ENCODE data around the gene VPS37B.

VPS37B gene

GRCh38 chr12:122928404-122929147 is 32.7 kb upstream of the VPS37B start:
- no peak for TF ChIP-seq CTCF (IDR thresholded peaks at IDR 0.05; ENCODE audit: low read depth, low read length, missing control alignments)
- no peak overlapping the region for H3K4me3 ChIP-seq (replicated peaks; ENCODE audit: low read depth, low read length)
- no peak for DNase-seq (ENCODE audit: extremely low read depth, low read depth)

DNA sequence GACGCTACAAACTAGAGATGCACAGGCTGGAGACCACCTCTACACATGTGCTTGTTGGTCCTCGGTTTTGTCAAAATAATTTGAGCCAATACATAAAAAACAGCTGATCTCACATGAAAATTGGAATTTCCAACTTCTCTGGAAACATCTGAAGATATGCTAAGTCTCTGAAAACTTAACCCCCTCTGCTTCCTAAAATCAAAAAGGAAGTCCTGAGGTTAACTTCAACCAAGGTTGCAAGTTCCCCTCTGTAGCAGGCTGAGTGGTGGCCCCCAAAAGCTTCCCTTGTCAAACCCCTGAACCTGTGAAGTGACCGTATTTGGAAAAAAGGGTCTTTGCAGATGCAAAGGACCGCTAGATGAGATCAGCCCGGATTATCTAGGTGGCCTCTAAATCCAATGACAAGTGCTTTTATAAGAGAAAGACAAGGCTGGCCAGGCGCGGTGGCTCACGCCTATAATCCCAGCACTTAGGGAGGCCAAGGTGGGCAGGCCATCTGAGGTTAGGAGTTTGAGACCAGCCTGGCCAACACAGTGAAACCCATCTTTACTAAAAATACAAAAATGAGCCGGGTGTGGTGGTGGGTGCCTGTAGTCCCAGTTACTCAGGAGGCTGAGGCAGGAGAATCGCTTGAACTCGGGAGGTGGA is 32.0 kb upstream of the VPS37B start:
- DNase-seq (ENCODE audit: extremely low read depth, low read depth), result no peak
- H3K4me3 ChIP-seq (replicated peaks; ENCODE audit: low read depth, low read length), result no peak overlapping the region
- TF ChIP-seq CTCF (IDR thresholded peaks at IDR 0.05; ENCODE audit: low read depth, low read length, missing control alignments), result no peak

GRCh38 chr12:122921917-122922316 is 26.0 kb upstream of the VPS37B start:
- no peak for DNase-seq (ENCODE audit: extremely low read depth, low read depth)
- TF ChIP-seq CTCF (IDR thresholded peaks at IDR 0.05; ENCODE audit: low read depth, low read length, missing control alignments), result no peak
- no peak overlapping the region for H3K4me3 ChIP-seq (replicated peaks; ENCODE audit: low read depth, low read length)

DNA sequence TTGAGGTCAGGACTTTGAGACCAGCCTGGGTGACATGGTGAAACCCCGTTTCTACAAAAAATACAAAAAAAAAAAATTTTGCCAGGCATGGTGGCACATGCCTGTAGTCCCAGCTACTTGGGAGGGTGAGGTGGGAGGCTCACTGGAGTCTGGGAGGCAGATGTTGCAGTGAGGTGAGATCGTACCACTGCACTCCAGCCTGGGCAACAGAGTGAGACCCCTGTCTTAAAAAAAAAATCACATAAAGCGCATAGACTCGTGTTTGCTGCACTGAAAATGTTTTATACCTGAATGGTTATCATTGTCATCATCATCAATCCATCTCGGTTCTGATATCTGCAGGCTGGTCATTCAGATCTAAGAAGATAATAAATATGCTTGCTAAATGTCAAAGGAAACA is 24.8 kb upstream of the VPS37B start:
- H3K4me3 ChIP-seq (replicated peaks; ENCODE audit: low read depth, low read length), result no peak overlapping the region
- DNase-seq (ENCODE audit: extremely low read depth, low read depth), result no peak
- TF ChIP-seq CTCF (IDR thresholded peaks at IDR 0.05; ENCODE audit: low read depth, low read length, missing control alignments), result no peak

GRCh38 chr12:122918827-122919226 is 22.9 kb upstream of the VPS37B start:
- no peak overlapping the region for H3K4me3 ChIP-seq (replicated peaks; ENCODE audit: low read depth, low read length)
- TF ChIP-seq CTCF (IDR thresholded peaks at IDR 0.05; ENCODE audit: low read depth, low read length, missing control alignments), result no peak
- no peak for DNase-seq (ENCODE audit: extremely low read depth, low read depth)

DNA sequence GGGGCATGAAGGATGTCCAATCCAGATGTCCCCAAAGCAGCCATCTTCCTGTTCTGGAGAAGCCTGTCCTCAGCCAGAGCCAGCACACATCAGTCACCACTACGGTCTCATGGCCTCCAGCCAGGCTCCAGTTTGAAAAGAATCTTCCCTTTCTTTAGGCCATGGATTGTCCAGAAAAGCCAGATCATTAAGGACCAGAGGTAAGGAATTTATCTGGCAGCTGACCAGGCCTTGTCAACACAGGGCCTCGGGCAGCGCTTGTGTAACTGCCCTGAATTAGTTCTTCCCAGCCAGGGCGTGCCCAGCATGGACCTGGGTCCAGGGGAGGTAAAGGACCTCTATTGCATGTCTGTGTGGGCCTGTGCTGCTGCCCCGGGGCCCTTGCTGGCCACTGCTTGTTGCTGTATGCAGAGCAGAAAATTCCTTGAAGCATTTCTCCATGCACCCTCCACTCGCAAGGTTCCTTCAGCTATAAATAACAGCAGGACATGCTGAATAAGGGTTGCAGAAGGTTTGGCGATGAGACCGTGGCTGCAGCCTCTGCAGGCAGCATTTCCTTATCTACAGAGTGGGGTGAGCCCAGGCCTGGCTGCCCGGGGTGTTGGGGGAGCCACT is 21.7 kb upstream of the VPS37B start:
- TF ChIP-seq CTCF (IDR thresholded peaks at IDR 0.05; ENCODE audit: low read depth, low read length, missing control alignments), result no peak
- DNase-seq (ENCODE audit: extremely low read depth, low read depth), result no peak
- no peak overlapping the region for H3K4me3 ChIP-seq (replicated peaks; ENCODE audit: low read depth, low read length)

Measured in HFF-Myc (cell line).